Measurements from ENCODE around the gene AOAH.
"Not testable (repeated sequence)": the region's sequence is repeated elsewhere in the genome, so short reads cannot be mapped to it uniquely, and the experiment has no call there.

Gene AOAH

GRCh38 chr7:36497775-36498174 is 226.5 kb downstream of the AOAH start:
- Histone ChIP-seq H3K27ac (replicated peaks) (no peak overlapping the region), H3K4me3 (replicated peaks; ENCODE audit: insufficient read depth, low read length) (no peak overlapping the region), H3K27me3 (ENCODE audit: insufficient read depth, poor library complexity, severe bottlenecking) (no peaks in the 10 kb centered on the region)
- DNase-seq (ENCODE audit: low read depth in 1 of 2, low spot score in 1 of 2) = no peak
- TF ChIP-seq, protein P1, sequence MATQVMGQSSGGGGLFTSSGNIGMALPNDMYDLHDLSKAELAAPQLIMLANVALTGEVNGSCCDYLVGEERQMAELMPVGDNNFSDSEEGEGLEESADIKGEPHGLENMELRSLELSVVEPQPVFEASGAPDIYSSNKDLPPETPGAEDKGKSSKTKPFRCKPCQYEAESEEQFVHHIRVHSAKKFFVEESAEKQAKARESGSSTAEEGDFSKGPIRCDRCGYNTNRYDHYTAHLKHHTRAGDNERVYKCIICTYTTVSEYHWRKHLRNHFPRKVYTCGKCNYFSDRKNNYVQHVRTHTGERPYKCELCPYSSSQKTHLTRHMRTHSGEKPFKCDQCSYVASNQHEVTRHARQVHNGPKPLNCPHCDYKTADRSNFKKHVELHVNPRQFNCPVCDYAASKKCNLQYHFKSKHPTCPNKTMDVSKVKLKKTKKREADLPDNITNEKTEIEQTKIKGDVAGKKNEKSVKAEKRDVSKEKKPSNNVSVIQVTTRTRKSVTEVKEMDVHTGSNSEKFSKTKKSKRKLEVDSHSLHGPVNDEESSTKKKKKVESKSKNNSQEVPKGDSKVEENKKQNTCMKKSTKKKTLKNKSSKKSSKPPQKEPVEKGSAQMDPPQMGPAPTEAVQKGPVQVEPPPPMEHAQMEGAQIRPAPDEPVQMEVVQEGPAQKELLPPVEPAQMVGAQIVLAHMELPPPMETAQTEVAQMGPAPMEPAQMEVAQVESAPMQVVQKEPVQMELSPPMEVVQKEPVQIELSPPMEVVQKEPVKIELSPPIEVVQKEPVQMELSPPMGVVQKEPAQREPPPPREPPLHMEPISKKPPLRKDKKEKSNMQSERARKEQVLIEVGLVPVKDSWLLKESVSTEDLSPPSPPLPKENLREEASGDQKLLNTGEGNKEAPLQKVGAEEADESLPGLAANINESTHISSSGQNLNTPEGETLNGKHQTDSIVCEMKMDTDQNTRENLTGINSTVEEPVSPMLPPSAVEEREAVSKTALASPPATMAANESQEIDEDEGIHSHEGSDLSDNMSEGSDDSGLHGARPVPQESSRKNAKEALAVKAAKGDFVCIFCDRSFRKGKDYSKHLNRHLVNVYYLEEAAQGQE (IDR thresholded peaks at IDR 0.05; ENCODE audit: insufficient replicate concordance, low read depth) = no peak
- no peak for TF ChIP-seq POLR2AphosphoS5 (IDR thresholded peaks at IDR 0.05; ENCODE audit: low read depth)
- no peak for TF ChIP-seq GABPA (IDR thresholded peaks at IDR 0.05; ENCODE audit: low read depth)
- TF ChIP-seq SPI1 (IDR thresholded peaks at IDR 0.05; ENCODE audit: borderline replicate concordance, low read depth) = no peak
- TF ChIP-seq CTCF (IDR thresholded peaks at IDR 0.05; ENCODE audit: insufficient read depth, low read length) = no peak

GRCh38 chr7:36497176-36497575 is 227.1 kb downstream of the AOAH start:
- not testable (repeated sequence) for DNase-seq (ENCODE audit: low read depth in 1 of 2, low spot score in 1 of 2); H3K27ac ChIP-seq (replicated peaks); H3K27me3 ChIP-seq (ENCODE audit: insufficient read depth, poor library complexity, severe bottlenecking); H3K4me3 ChIP-seq (replicated peaks; ENCODE audit: insufficient read depth, low read length)

DNA sequence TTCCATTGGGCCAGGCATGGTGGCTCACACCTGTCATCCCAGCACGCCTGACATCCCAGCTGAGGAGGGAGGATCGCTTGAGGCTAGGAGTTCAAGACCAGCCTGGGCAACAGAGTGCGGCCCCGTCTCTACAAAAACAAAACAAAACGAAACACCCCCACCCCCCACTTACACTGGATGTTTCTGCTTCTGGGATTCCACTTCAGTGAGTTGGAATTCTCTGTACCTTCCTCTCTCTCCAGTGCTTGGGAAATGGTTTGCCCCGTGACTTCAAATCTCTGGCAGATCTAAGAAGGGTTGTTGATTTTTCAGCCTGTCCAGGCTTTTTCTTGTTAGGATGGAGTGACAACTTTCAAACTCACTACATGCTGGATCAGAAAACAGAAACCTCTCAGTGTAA is 227.7 kb downstream of the AOAH start:
- Histone ChIP-seq H3K4me3 (replicated peaks; ENCODE audit: insufficient read depth, low read length) (no peak overlapping the region), H3K27me3 (ENCODE audit: insufficient read depth, poor library complexity, severe bottlenecking) (no peaks in the 10 kb centered on the region), H3K27ac (replicated peaks) (no peak overlapping the region)
- DNase-seq (ENCODE audit: low read depth in 1 of 2, low spot score in 1 of 2) = no peak
- TF ChIP-seq, protein P1 (IDR thresholded peaks at IDR 0.05; ENCODE audit: insufficient replicate concordance, low read depth) = no peak
- no peak for TF ChIP-seq CTCF (IDR thresholded peaks at IDR 0.05; ENCODE audit: insufficient read depth, low read length)
- TF ChIP-seq SPI1 (IDR thresholded peaks at IDR 0.05; ENCODE audit: borderline replicate concordance, low read depth) = no peak
- no peak for TF ChIP-seq POLR2AphosphoS5 (IDR thresholded peaks at IDR 0.05; ENCODE audit: low read depth)

DNA sequence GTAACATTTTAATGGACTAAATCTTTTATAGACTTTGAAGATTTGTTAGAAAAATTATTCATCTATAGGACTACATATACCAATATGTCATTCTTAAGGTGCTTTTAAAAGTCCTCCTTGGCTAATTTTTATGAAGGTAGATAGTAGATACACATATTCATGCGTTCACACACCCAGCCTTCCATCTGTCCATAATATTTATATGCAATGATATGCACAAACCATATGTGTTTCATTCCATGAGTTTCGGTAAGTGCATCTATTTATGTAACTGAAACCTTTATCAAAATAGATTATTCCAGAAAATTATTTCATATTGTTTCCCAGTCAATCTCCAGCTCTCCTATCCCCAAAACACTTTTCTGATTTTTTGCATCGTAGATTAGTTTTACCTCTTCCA is 233.0 kb downstream of the AOAH start:
- no peaks in the 10 kb centered on the region for H3K27me3 ChIP-seq (ENCODE audit: insufficient read depth, poor library complexity, severe bottlenecking)
- no peak overlapping the region for H3K27ac ChIP-seq (replicated peaks)
- no peak for DNase-seq (ENCODE audit: low read depth in 1 of 2, low spot score in 1 of 2)
- no peak for TF ChIP-seq GABPA (IDR thresholded peaks at IDR 0.05; ENCODE audit: low read depth)
- TF ChIP-seq POLR2AphosphoS5 (IDR thresholded peaks at IDR 0.05; ENCODE audit: low read depth) = no peak
- TF ChIP-seq CTCF (IDR thresholded peaks at IDR 0.05; ENCODE audit: insufficient read depth, low read length) = no peak
- no peak for TF ChIP-seq SPI1 (IDR thresholded peaks at IDR 0.05; ENCODE audit: borderline replicate concordance, low read depth)
- TF ChIP-seq, protein P1 (IDR thresholded peaks at IDR 0.05; ENCODE audit: insufficient replicate concordance, low read depth) = no peak
- no peak overlapping the region for H3K4me3 ChIP-seq (replicated peaks; ENCODE audit: insufficient read depth, low read length)
